HCT116 (cell line): ENCODE results near the gene CEP112. TPM values are rescaled to one million over a fixed set of nuclear protein-coding genes. Genes with fewer than 3 reads are reported as not detected.

Source experiments
- ATAC-seq: fragments of 200-7000 bp; cut with Tn5 transposase; 2 replicates; pipeline ENCODE4 v1.9.1; 2020; ENCODE audit warnings: mild to moderate bottlenecking, moderate library complexity
- BruUV-seq: library from RNA; stranded (reverse); fragments of 400-500 nt; replicated peaks from 2 replicates; lab custom pipeline; 2021; lab: Mats Ljungman, UMichigan
- CTCF ChIA-PET: fragments of 300-600 bp; sonication (Branson Sonifier 250); formaldehyde crosslinking; loops from one replicate; lab custom pipeline; 2021; ENCODE audit warnings: antibody characterized with exemption; lab: Charles Lee
- POLR2A ChIA-PET: fragments of 300-600, 350-600 bp; sonication (Branson Sonifier 250); formaldehyde crosslinking; loops from one replicate; lab custom pipeline; 2021; ENCODE audit warnings: antibody characterized with exemption; lab: Charles Lee
- RAD21 ChIA-PET, 2 experiments: fragments of 300-600 bp; sonication (Branson Sonifier 250); formaldehyde crosslinking; loops; one replicate each; lab custom pipeline; 2023; ENCODE audit warnings: low total read pairs in 2 of 2; ENCODE audit not compliant: uncharacterized antibody in 2 of 2, unreplicated experiment in 2 of 2, low non-redundant PET in 1 of 2; lab: Charles Lee
- DNase-seq: peaks from one replicate; pipeline ENCODE4 v3.0.0-alpha.2; 2010; ENCODE audit warnings: low read depth, low spot score
- H2AFZ ChIP-seq: fragments of 200-600 bp; shearing (Covaris generic), sonication (generic); 2 replicates; pipeline ENCODE4 v1.6.1; 2017; ENCODE audit warnings: low read depth, mixed run types, mixed read lengths, antibody characterized with exemption, low read length; ENCODE audit not compliant: poor library complexity, severe bottlenecking
- H3K27ac ChIP-seq: 2 replicates; pipeline ENCODE4 v1.5.1; 2012; ENCODE audit warnings: low read depth, low read length
- H3K27me3 ChIP-seq: fragments of 200-600 bp; sonication (generic); 2 replicates; pipeline ENCODE4 v1.6.1; 2016; ENCODE audit warnings: mixed run types, low read length, mixed read lengths; ENCODE audit not compliant: insufficient read depth
- H3K36me3 ChIP-seq, 2 experiments: fragments of 200-500 bp in 1 of 2; fragments of 200-600 bp in 1 of 2; sonication (Bioruptor generic) in 1 of 2; sonication (generic) in 1 of 2; 2 replicates each; pipeline versions ENCODE4 v1.5.1 to v1.6.1; 2014 to 2016; ENCODE audit warnings: low read length in 2 of 2, inconsistent platforms in 1 of 2, mixed read lengths in 1 of 2, mixed run types in 1 of 2; ENCODE audit not compliant: insufficient read depth in 2 of 2, control insufficient read depth in 1 of 2
- H3K4me1 ChIP-seq, 2 experiments: fragments of 200-600 bp in 1 of 2; sonication (generic) in 1 of 2; 2 replicates each; pipeline versions ENCODE4 v1.5.1 to v1.6.1; 2012 to 2017; ENCODE audit warnings: low read length in 2 of 2, inconsistent platforms in 1 of 2, mild to moderate bottlenecking in 1 of 2, mixed read lengths in 1 of 2, mixed run types in 1 of 2, moderate library complexity in 1 of 2; ENCODE audit not compliant: insufficient read depth in 2 of 2, control insufficient read depth in 1 of 2
- H3K4me2 ChIP-seq: fragments of 200-600 bp; sonication (generic); 2 replicates; pipeline ENCODE4 v1.6.1; 2017; ENCODE audit warnings: mixed run types, low read length, mixed read lengths
- H3K4me3 ChIP-seq, 2 experiments: fragments of 200-600 bp in 1 of 2; sonication (generic) in 1 of 2; replicated peaks in 1 of 2; 2 replicates each; pipeline ENCODE4 v1.5.1; 2011 to 2016; ENCODE audit warnings: low read length in 2 of 2, control low read depth in 1 of 2, low read depth in 1 of 2, mild to moderate bottlenecking in 1 of 2, mixed read lengths in 1 of 2, mixed run types in 1 of 2
- H3K79me2 ChIP-seq: fragments of 200-600 bp; sonication (generic); 2 replicates; pipeline ENCODE4 v1.6.1; 2017; ENCODE audit warnings: mild to moderate bottlenecking, mixed run types, low read length, moderate library complexity, mixed read lengths; ENCODE audit not compliant: insufficient read depth
- H3K9ac ChIP-seq: fragments of 200-600 bp; sonication (generic); 2 replicates; pipeline ENCODE4 v1.6.1; 2016; ENCODE audit warnings: low read length, mixed read lengths
- H3K9me2 ChIP-seq: fragments of 200-600 bp; sonication (generic), shearing (Covaris generic); 2 replicates; pipeline ENCODE4 v1.6.1; 2017; ENCODE audit warnings: mixed run types, mild to moderate bottlenecking, moderate library complexity; ENCODE audit not compliant: insufficient read depth
- H3K9me3 ChIP-seq, 2 experiments: fragments of 200-500 bp in 1 of 2; fragments of 200-600 bp in 1 of 2; sonication (Bioruptor generic) in 1 of 2; sonication (generic) in 1 of 2; 2 replicates each; pipeline ENCODE4 v1.6.1; 2014 to 2017; ENCODE audit warnings: low read length in 2 of 2, mixed read lengths in 2 of 2, inconsistent platforms in 1 of 2, low read depth in 1 of 2, mild to moderate bottlenecking in 1 of 2, mixed run types in 1 of 2, moderate library complexity in 1 of 2; ENCODE audit not compliant: control insufficient read depth in 1 of 2, insufficient read depth in 1 of 2
- H4K20me1 ChIP-seq: fragments of 200-600 bp; sonication (generic), shearing (Covaris generic); 2 replicates; pipeline ENCODE4 v1.6.1; 2017; ENCODE audit warnings: mixed run types, mild to moderate bottlenecking, moderate library complexity; ENCODE audit not compliant: insufficient read depth
- CBX3 ChIP-seq: IDR thresholded peaks from 2 replicates; pipeline ENCODE4 v1.6.1; 2012; ENCODE audit warnings: low read depth
- CEBPB ChIP-seq: IDR thresholded peaks from 2 replicates; pipeline ENCODE4 v1.6.1; 2012; ENCODE audit warnings: low read depth
- EGR1 ChIP-seq: IDR thresholded peaks from 2 replicates; pipeline ENCODE4 v1.6.1; 2012; ENCODE audit warnings: low read depth
- ELF1 ChIP-seq: IDR thresholded peaks from 2 replicates; pipeline ENCODE4 v1.6.1; 2012; ENCODE audit warnings: low read depth, borderline replicate concordance
- EZH2 ChIP-seq: fragments of 200-600 bp; sonication (generic); IDR thresholded peaks from 2 replicates; pipeline ENCODE4 v1.6.1; 2017; ENCODE audit warnings: antibody characterized with exemption, mixed run types
- EZH2phosphoT487 ChIP-seq: fragments of 200-600 bp; IDR thresholded peaks from 2 replicates; pipeline ENCODE4 v1.6.1; 2018; ENCODE audit warnings: antibody characterized with exemption, borderline replicate concordance
- FOSL1 ChIP-seq: IDR thresholded peaks from 2 replicates; pipeline ENCODE4 v1.6.1; 2012; ENCODE audit warnings: low read depth
- JUND ChIP-seq: IDR thresholded peaks from 2 replicates; pipeline ENCODE4 v1.6.1; 2012
- POLR2A ChIP-seq: IDR thresholded peaks from 2 replicates; pipeline ENCODE4 v1.7.0; 2011; ENCODE audit warnings: borderline replicate concordance; ENCODE audit not compliant: insufficient read depth, insufficient read length; ENCODE audit errors: extremely low read depth
- POLR2AphosphoS5 ChIP-seq: IDR thresholded peaks from 2 replicates; pipeline ENCODE4 v1.6.1; 2011; ENCODE audit warnings: mild to moderate bottlenecking, low read depth, low read length, moderate library complexity
- RAD21 ChIP-seq: IDR thresholded peaks from 2 replicates; pipeline ENCODE4 v1.6.1; 2012; ENCODE audit warnings: low read depth, mild to moderate bottlenecking
- SIN3A ChIP-seq: IDR thresholded peaks from 2 replicates; pipeline ENCODE4 v1.6.1; 2012; ENCODE audit warnings: low read depth
- SP1 ChIP-seq: IDR thresholded peaks from 2 replicates; pipeline ENCODE4 v1.6.1; 2012; ENCODE audit warnings: low read depth
- SRF ChIP-seq: IDR thresholded peaks from 2 replicates; pipeline ENCODE4 v1.6.1; 2012; ENCODE audit warnings: low read depth
- ZNF274 ChIP-seq: fragments of 200-500 bp; sonication (Bioruptor generic); IDR thresholded peaks from 2 replicates; pipeline ENCODE4 v1.6.1; 2014; ENCODE audit warnings: mild to moderate bottlenecking, low read depth, low read length, inconsistent platforms
- intact Hi-C: fragments of 100-400 bp; cut with micrococcal nuclease; formaldehyde crosslinking; loops from 2 replicates; pipeline ENCODE4 v1.10.0; 2022
- total RNA-seq: library from RNA; stranded (reverse); gene quantifications from one replicate; pipeline ENCODE4 v1.2.1, GENCODE V29; 2021; ENCODE audit not compliant: unreplicated experiment
- TF ChIP-seq, protein P1 (sequence below), 3 experiments: fragments of 200-600 bp in 1 of 3; sonication (generic) in 1 of 3; IDR thresholded peaks in 2 of 3; conservative IDR thresholded peaks in 1 of 3; 2 replicates each; pipeline ENCODE4 v1.5.1; 2012 to 2017; ENCODE audit warnings: low read depth in 2 of 3, low read length in 2 of 3, antibody characterized with exemption in 1 of 3, borderline replicate concordance in 1 of 3, control low read depth in 1 of 3, mild to moderate bottlenecking in 1 of 3, mixed read lengths in 1 of 3, mixed run types in 1 of 3, moderate library complexity in 1 of 3; ENCODE audit not compliant: insufficient read depth in 1 of 3
- TF ChIP-seq, protein P2 (sequence below): IDR thresholded peaks from 2 replicates; pipeline ENCODE4 v1.6.1; 2012
- TF ChIP-seq, protein P3 (sequence below): IDR thresholded peaks from 2 replicates; pipeline ENCODE4 v1.6.1; 2011; ENCODE audit warnings: mild to moderate bottlenecking, low read length, moderate library complexity; ENCODE audit not compliant: insufficient replicate concordance; ENCODE audit errors: extremely low read depth
- TF ChIP-seq, protein P4 (sequence below): IDR thresholded peaks from 2 replicates; pipeline ENCODE4 v1.6.1; 2012

Gene CEP112
- total RNA-seq, 1 experiment from 2014 or later, result 10.9 TPM

DNA sequence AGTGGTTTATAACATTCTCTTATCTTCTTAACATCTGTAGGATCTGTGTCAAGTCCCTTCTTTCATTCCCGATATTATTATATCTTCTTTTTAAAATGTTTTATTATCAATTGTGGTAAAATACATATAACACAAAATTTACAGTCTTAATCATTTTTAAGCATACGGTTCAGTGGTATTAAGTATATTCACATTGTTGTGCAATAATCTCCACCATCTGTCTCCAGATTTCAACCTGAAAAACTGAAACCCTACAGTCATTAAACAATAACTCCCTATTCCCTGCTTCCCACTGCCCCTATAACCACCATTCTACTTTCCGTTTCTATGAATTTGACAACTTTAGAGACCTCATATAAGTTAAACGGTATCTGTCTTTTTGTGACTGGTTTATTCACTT lies 45.5 kb downstream of the CEP112 start (continued):
- TF ChIP-seq, protein P1, sequence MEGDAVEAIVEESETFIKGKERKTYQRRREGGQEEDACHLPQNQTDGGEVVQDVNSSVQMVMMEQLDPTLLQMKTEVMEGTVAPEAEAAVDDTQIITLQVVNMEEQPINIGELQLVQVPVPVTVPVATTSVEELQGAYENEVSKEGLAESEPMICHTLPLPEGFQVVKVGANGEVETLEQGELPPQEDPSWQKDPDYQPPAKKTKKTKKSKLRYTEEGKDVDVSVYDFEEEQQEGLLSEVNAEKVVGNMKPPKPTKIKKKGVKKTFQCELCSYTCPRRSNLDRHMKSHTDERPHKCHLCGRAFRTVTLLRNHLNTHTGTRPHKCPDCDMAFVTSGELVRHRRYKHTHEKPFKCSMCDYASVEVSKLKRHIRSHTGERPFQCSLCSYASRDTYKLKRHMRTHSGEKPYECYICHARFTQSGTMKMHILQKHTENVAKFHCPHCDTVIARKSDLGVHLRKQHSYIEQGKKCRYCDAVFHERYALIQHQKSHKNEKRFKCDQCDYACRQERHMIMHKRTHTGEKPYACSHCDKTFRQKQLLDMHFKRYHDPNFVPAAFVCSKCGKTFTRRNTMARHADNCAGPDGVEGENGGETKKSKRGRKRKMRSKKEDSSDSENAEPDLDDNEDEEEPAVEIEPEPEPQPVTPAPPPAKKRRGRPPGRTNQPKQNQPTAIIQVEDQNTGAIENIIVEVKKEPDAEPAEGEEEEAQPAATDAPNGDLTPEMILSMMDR (IDR thresholded peaks at IDR 0.05 in 2 of 3, conservative IDR thresholded peaks at IDR 0.05 in 1 of 3; ENCODE audit: borderline replicate concordance in 1 of 3, insufficient read depth in 1 of 3, low read depth in 2 of 3, low read length in 2 of 3), result no peak
- TF ChIP-seq FOSL1 (no peak), EZH2 (no peak), SRF (no peak), JUND (no peak), EGR1 (no peak), POLR2AphosphoS5 (no peak)
- TF ChIP-seq, protein P2, sequence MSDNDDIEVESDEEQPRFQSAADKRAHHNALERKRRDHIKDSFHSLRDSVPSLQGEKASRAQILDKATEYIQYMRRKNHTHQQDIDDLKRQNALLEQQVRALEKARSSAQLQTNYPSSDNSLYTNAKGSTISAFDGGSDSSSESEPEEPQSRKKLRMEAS, result no peak

DNA sequence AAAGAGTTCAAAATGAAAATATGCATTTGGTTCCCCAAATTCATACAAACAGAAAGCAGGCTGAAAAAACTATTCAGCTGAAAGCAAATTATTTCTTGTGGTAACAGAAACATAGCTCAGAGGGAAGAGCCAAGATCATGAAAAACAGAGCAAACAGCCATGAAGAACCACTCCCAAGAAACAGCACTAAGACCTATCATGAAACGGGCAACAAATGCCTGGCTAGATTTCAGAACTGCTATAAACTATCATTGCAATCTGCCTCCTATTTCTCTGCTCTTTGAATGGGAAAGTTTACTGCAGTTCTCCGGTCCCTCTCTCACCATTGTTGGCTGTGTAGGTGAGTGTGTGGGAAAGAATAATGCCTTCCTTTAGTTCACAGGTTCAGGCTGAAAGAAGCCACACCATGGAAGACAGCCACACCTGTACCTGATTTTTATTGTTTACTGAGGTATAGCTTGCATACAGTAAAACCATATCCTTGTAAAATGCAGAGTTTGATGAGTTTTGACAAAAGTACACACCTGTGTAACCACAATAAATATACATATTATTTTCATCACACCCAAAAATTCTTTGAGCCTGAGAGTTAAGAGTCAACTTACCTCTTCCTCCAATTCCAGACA lies 48.2 kb downstream of the CEP112 start:
- Histone ChIP-seq H2AFZ (no peak overlapping the region), H3K79me2 (no peaks in the 10 kb centered on the region), H3K27me3 (no peaks in the 10 kb centered on the region), H3K4me3 (no peak overlapping the region), H3K9ac (no peak overlapping the region), H3K9me2 (no peaks in the 10 kb centered on the region), H3K4me2 (no peak overlapping the region), H3K36me3 (no peaks in the 10 kb centered on the region), H4K20me1 (no peaks in the 10 kb centered on the region), H3K9me3 (no peaks in the 10 kb centered on the region), H3K4me1 (no peaks in the 10 kb centered on the region), H3K27ac (no peak overlapping the region)
- POLR2A ChIA-PET, result no interaction called here
- RAD21 ChIA-PET, result no interaction called here
- intact Hi-C loops, result no loop called here
- no peak for ATAC-seq
- no peak for DNase-seq
- CTCF ChIA-PET, result no interaction called here
- BruUV-seq, result no TSS peak
- TF ChIP-seq EZH2, result no peak
- TF ChIP-seq RAD21, result no peak
- TF ChIP-seq EGR1, result no peak
- TF ChIP-seq SP1, result no peak
- TF ChIP-seq ZNF274, result no peak
- TF ChIP-seq, protein P3, sequence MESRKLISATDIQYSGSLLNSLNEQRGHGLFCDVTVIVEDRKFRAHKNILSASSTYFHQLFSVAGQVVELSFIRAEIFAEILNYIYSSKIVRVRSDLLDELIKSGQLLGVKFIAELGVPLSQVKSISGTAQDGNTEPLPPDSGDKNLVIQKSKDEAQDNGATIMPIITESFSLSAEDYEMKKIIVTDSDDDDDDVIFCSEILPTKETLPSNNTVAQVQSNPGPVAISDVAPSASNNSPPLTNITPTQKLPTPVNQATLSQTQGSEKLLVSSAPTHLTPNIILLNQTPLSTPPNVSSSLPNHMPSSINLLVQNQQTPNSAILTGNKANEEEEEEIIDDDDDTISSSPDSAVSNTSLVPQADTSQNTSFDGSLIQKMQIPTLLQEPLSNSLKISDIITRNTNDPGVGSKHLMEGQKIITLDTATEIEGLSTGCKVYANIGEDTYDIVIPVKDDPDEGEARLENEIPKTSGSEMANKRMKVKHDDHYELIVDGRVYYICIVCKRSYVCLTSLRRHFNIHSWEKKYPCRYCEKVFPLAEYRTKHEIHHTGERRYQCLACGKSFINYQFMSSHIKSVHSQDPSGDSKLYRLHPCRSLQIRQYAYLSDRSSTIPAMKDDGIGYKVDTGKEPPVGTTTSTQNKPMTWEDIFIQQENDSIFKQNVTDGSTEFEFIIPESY, result no peak
- TF ChIP-seq POLR2A, result no peak
- TF ChIP-seq JUND, result no peak
- TF ChIP-seq, protein P4, sequence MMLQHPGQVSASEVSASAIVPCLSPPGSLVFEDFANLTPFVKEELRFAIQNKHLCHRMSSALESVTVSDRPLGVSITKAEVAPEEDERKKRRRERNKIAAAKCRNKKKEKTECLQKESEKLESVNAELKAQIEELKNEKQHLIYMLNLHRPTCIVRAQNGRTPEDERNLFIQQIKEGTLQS, result no peak
- no peak for TF ChIP-seq SIN3A
- TF ChIP-seq, protein P1 (IDR thresholded peaks at IDR 0.05 in 2 of 3, conservative IDR thresholded peaks at IDR 0.05 in 1 of 3; ENCODE audit: borderline replicate concordance in 1 of 3, insufficient read depth in 1 of 3, low read depth in 2 of 3, low read length in 2 of 3), result no peak
- no peak for TF ChIP-seq FOSL1
- TF ChIP-seq SRF, result no peak
- no peak for TF ChIP-seq ELF1
- no peak for TF ChIP-seq CEBPB
- no peak for TF ChIP-seq EZH2phosphoT487
- no peak for TF ChIP-seq CBX3
